Progenitor cell of endocrine pancreas (in vitro differentiated cells): ENCODE results near the gene TMEM271. TPM values are rescaled to one million over a fixed set of nuclear protein-coding genes. Genes with fewer than 3 reads are reported as not detected.

Source experiments
- DNase-seq: peaks from one replicate; pipeline ENCODE4 v3.0.0; 2021; ENCODE audit warnings: low spot score; ENCODE audit not compliant: unreplicated experiment
- H3K27ac Mint-ChIP-seq: 2 replicates; pipeline ENCODE4 v1.8.0; 2021; ENCODE audit warnings: mild to moderate bottlenecking, moderate library complexity, mixed read lengths
- H3K27me3 Mint-ChIP-seq: 2 replicates; pipeline ENCODE4 v1.8.0; 2021; ENCODE audit warnings: mixed read lengths
- H3K36me3 Mint-ChIP-seq: 2 replicates; pipeline ENCODE4 v1.8.0; 2022; ENCODE audit warnings: mixed read lengths; ENCODE audit not compliant: insufficient read depth
- H3K4me1 Mint-ChIP-seq: 2 replicates; pipeline ENCODE4 v1.8.0; 2021; ENCODE audit warnings: low read depth, mixed read lengths
- H3K4me3 Mint-ChIP-seq: 2 replicates; pipeline ENCODE4 v1.8.0; 2021; ENCODE audit warnings: low read depth, mild to moderate bottlenecking, moderate library complexity, mixed read lengths
- H3K9me3 Mint-ChIP-seq: 2 replicates; pipeline ENCODE4 v1.8.0; 2021; ENCODE audit warnings: low read depth, mixed read lengths
- total RNA-seq: library from RNA; stranded (reverse); gene quantifications from 2 replicates; pipeline ENCODE4 v1.2.1, GENCODE V29; 2021
- TF ChIP-seq, protein P1 (sequence below): fragments of 200-600 bp; sonication (generic); IDR thresholded peaks from one replicate; pipeline ENCODE4 v1.5.0; 2021; ENCODE audit warnings: antibody characterized with exemption, mild to moderate bottlenecking; ENCODE audit not compliant: unreplicated experiment

TMEM271 gene
- total RNA-seq, 1 donor from 2014 or later: not detected

DNA sequence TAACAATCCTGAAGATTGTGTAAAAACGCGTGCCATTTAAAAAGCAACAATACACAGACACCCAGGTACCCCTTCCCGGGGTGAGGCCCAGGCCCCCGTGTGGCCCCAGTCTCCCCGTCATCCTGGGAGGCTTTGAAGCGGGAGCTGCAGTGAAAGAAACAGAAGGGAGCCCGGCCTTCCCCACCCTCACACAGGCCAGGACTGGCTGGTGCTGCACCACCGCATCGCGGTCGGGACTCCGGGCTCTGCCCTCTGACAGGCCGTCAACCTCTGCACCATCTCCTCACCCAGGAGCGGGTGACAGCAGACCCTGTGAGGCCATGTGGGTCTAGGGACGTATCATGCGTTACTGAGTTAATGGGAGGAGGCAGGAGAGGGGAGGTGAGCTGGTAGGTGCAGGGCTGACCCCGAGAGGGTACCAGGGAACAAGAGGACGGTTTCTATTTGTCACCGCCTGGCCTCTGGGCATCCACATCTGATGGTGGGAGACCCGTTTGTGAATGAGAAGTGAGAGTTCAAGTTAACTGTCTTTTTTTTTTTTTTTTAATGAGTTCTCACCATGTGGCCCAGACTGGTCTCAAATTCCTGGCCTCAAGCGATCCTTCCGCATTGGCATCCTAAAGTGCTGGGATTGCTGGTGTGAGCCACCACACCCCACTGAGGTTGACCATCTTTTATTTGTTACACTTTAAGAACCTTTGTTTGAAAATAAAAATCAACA is 49.7 kb downstream of the TMEM271 start:
- TF ChIP-seq, protein P1, sequence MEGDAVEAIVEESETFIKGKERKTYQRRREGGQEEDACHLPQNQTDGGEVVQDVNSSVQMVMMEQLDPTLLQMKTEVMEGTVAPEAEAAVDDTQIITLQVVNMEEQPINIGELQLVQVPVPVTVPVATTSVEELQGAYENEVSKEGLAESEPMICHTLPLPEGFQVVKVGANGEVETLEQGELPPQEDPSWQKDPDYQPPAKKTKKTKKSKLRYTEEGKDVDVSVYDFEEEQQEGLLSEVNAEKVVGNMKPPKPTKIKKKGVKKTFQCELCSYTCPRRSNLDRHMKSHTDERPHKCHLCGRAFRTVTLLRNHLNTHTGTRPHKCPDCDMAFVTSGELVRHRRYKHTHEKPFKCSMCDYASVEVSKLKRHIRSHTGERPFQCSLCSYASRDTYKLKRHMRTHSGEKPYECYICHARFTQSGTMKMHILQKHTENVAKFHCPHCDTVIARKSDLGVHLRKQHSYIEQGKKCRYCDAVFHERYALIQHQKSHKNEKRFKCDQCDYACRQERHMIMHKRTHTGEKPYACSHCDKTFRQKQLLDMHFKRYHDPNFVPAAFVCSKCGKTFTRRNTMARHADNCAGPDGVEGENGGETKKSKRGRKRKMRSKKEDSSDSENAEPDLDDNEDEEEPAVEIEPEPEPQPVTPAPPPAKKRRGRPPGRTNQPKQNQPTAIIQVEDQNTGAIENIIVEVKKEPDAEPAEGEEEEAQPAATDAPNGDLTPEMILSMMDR: no peak
- Mint-ChIP-seq H3K36me3 (peaks cover 18% of the 10 kb centered on the region), H3K27me3 (no peaks in the 10 kb centered on the region), H3K4me1 (no peaks in the 10 kb centered on the region), H3K9me3 (no peaks in the 10 kb centered on the region), H3K27ac (no peak overlapping the region), H3K4me3 (no peak overlapping the region)
- no peak for DNase-seq

DNA sequence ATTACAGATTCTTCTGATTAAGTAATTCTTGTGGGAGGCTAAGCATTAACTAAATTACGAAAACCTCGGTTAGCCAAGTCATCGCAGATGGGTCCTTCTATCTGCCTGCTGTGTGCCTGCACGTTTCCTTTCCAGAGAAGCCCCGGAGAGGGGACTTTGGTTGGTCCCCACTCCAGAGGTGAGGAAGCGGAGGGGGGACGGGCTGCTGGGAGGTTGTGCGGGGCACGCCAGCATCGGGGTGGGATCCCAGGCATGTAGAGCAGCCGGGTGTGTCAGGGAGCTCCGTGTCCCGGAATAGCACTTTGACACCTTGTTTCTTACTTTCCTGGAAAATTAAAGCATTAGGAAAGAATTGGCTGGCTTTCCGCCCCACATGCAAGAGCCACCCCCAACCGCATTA is 50.4 kb downstream of the TMEM271 start:
- TF ChIP-seq, protein P1: no peak
- no peaks in the 10 kb centered on the region for H3K27me3 Mint-ChIP-seq
- no peaks in the 10 kb centered on the region for H3K4me1 Mint-ChIP-seq
- no peak overlapping the region for H3K27ac Mint-ChIP-seq
- no peak overlapping the region for H3K4me3 Mint-ChIP-seq
- DNase-seq: no peak
- H3K36me3 Mint-ChIP-seq: peaks cover 17% of the 10 kb centered on the region
- H3K9me3 Mint-ChIP-seq: no peaks in the 10 kb centered on the region

DNA sequence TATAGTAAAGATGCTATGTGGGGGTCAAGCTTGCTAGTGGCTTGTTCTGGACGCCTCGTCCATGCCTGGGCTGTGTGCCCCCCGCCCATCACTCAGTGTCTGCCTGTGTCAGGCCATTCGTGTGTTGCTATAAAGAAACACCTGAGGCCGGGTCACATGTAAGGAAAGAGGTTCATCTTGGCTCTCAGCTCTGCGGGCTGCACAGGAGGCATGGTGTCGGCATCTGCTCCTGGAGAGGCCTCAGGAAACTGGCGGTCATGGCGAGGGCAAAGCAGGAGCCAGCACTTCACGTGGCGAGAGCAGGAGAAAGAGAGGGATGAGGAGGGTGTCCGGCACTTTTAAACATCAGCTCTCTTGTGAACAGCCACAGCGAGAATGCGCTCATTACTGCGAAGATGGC is 51.9 kb downstream of the TMEM271 start:
- Mint-ChIP-seq H3K4me3 (no peak overlapping the region), H3K36me3 (peaks cover 12% of the 10 kb centered on the region), H3K27ac (no peak overlapping the region), H3K27me3 (no peaks in the 10 kb centered on the region), H3K9me3 (no peaks in the 10 kb centered on the region), H3K4me1 (no peaks in the 10 kb centered on the region)
- TF ChIP-seq, protein P1: no peak
- no peak for DNase-seq

Other genes starting within 250 kb of the TMEM271 start
- 30.9 and 32.5 TPM in 2 replicates for gene ZNF141, start 238.5 kb downstream of the TMEM271 start, total RNA-seq
- gene ZNF721, start 77.1 kb downstream of the TMEM271 start, total RNA-seq: 48.6 and 48.7 TPM in 2 replicates
- 73.5 and 76.6 TPM in 2 replicates for gene PIGG, start 77.1 kb downstream of the TMEM271 start, total RNA-seq
- 10.4 TPM in 2 replicates for gene PDE6B, start 49.3 kb upstream of the TMEM271 start, total RNA-seq
- 235 and 236 TPM in 2 replicates for gene ATP5ME, start 98.0 kb upstream of the TMEM271 start, total RNA-seq
- gene MYL5, start 98.2 kb upstream of the TMEM271 start, total RNA-seq: 22.6 and 23.7 TPM in 2 replicates
- gene SLC49A3, start 112.9 kb upstream of the TMEM271 start, total RNA-seq: 12.9 and 13.1 TPM in 2 replicates
- gene PCGF3, start 129.5 kb upstream of the TMEM271 start, total RNA-seq: 79.8 and 87.9 TPM in 2 replicates
- 1.4 and 2.0 TPM in 2 replicates for gene CPLX1, start 249.8 kb upstream of the TMEM271 start, total RNA-seq